Fibroblast of gingiva (primary cell): ENCODE data around the gene LINC00237.

Source experiments
- DNase-seq: peaks from one replicate; pipeline ENCODE4 v3.0.0-alpha.2; 2011; ENCODE audit warnings: low read depth

LINC00237 gene

DNA sequence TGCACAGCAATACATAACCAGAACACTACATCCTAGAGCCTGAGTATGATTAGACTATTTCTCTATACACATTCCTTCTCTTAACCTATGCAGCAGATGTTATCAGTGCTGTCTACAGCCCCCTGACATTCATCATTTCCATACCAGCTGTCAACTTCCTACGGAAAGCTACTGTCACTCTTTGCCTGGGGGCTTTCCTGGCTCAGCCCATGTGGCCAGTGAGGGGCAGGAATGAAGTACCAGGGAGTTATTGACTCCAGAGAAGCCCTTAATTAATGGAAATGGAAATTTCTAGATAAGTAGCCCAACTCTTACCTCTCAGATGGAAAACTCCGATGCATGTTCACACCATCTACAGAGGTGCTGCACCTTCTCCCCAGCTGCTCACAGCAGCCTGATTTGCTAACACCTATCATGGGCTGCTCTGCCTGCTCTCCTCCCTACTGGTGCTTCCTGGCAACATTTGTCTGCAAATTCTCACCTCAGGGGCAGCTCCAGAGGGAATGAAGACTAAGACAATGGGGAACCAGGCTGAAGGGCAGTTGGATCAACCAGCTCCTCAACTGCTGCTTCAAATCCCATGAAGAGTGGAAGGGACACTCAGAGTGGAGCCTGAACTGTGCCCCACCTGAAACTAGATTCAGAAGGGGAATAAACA is 59.6 kb downstream of the LINC00237 start:
- no peak for DNase-seq
